HG03469 (cell line): ENCODE data around the gene RFPL4AL1.

Experiments
- ATAC-seq: cut with Tn5 transposase; IDR thresholded peaks from one replicate; pipeline ENCODE4 v1.9.1; 2021; ENCODE audit warnings: mild to moderate bottlenecking, moderate library complexity, moderate number of reproducible peaks; ENCODE audit not compliant: unreplicated experiment

The RFPL4AL1 gene

GRCh38 chr19:55820037-55820436, 51.1 kb downstream of the RFPL4AL1 start:
- no peak for ATAC-seq
